HFFc6 (cell line): ENCODE data around the gene ANO10. TPM values are rescaled to one million over a fixed set of nuclear protein-coding genes. Genes with fewer than 3 reads are reported as not detected.

ENCODE experiments used
- DNase-seq: peaks from one replicate; pipeline ENCODE4 v3.0.0-alpha.2; 2018
- H3K27ac Mint-ChIP-seq: 2 replicates; pipeline ENCODE4 v1.8.0; 2020; ENCODE audit warnings: mild to moderate bottlenecking, mixed read lengths
- H3K27me3 Mint-ChIP-seq: 2 replicates; pipeline ENCODE4 v1.8.0; 2021; ENCODE audit warnings: mild to moderate bottlenecking, moderate library complexity, mixed read lengths; ENCODE audit not compliant: insufficient read depth
- H3K36me3 Mint-ChIP-seq: 2 replicates; pipeline ENCODE4 v1.8.0; 2021; ENCODE audit warnings: low read depth, mixed read lengths
- H3K4me1 Mint-ChIP-seq: 2 replicates; pipeline ENCODE4 v1.8.0; 2020; ENCODE audit warnings: low read depth, mixed read lengths
- H3K4me3 Mint-ChIP-seq: 2 replicates; pipeline ENCODE4 v1.8.0; 2020; ENCODE audit warnings: mild to moderate bottlenecking, moderate library complexity, mixed read lengths
- H3K9me3 Mint-ChIP-seq: 2 replicates; pipeline ENCODE4 v1.8.0; 2020; ENCODE audit warnings: mild to moderate bottlenecking, mixed read lengths
- total RNA-seq, 6 experiments: library from RNA; stranded (reverse); fragmentation: NEBNext Ultra II Directional; extraction: Animal tissue kit (Norgen Biotek cat#: 25700); gene quantifications; 2 replicates in 1 of 6; 3 replicates in 5 of 6; pipeline ENCODE4 v1.2.3, GENCODE V29; 2021
- TF ChIP-seq, protein P1 (sequence below): fragments of 200-600 bp; sonication (generic); IDR thresholded peaks from 2 replicates; pipeline ENCODE4 v1.5.0; 2021; ENCODE audit warnings: antibody characterized with exemption, mild to moderate bottlenecking

ANO10 gene
- total RNA-seq, 6 experiments from 2014 or later = 78.3 to 103 (median 90.8) TPM

- Mint-ChIP-seq H3K36me3 (no peaks in the 10 kb centered on the region; the same call in 1 of the 2 replicates), H3K4me1 (no peaks in the 10 kb centered on the region), H3K9me3 (no peaks in the 10 kb centered on the region), H3K27me3 (no peaks in the 10 kb centered on the region; the same call in 1 of the 2 replicates), H3K4me3 (no peak overlapping the region), H3K27ac (no peak overlapping the region)
- no peak for DNase-seq
- TF ChIP-seq, protein P1, sequence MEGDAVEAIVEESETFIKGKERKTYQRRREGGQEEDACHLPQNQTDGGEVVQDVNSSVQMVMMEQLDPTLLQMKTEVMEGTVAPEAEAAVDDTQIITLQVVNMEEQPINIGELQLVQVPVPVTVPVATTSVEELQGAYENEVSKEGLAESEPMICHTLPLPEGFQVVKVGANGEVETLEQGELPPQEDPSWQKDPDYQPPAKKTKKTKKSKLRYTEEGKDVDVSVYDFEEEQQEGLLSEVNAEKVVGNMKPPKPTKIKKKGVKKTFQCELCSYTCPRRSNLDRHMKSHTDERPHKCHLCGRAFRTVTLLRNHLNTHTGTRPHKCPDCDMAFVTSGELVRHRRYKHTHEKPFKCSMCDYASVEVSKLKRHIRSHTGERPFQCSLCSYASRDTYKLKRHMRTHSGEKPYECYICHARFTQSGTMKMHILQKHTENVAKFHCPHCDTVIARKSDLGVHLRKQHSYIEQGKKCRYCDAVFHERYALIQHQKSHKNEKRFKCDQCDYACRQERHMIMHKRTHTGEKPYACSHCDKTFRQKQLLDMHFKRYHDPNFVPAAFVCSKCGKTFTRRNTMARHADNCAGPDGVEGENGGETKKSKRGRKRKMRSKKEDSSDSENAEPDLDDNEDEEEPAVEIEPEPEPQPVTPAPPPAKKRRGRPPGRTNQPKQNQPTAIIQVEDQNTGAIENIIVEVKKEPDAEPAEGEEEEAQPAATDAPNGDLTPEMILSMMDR = no peak
Observed at GRCh38 chr3:43364926-43365325, 256.9 kb downstream of the ANO10 start.

DNA sequence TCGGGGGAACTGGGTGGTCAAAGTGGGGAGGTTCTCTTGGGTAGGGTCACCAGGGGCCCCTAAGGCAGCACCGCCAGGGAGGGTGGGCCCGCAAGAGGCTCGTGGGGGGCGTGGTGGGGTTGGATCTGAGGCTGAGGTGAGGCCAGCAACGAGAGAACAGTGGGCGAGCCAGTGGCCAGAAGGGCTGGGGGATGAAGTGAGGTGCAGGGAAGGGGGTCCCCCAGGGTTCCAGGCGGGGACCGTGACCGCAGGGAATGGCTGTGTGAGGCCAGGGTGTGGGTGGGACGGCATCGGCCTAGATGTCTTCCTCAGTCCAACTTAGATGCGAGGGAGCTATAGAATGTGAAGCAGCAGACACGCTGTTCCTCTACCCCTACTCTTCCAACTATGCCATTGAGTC, 257.3 kb downstream of the ANO10 start:
- H3K36me3 Mint-ChIP-seq = no peaks in the 10 kb centered on the region; the same call in 1 of the 2 replicates
- no peak for DNase-seq
- H3K4me3 Mint-ChIP-seq = no peak overlapping the region
- H3K27ac Mint-ChIP-seq = no peak overlapping the region
- H3K9me3 Mint-ChIP-seq = no peaks in the 10 kb centered on the region
- H3K27me3 Mint-ChIP-seq = peaks cover 2% of the 10 kb centered on the region; the same call in 1 of the 2 replicates
- no peaks in the 10 kb centered on the region for H3K4me1 Mint-ChIP-seq
- TF ChIP-seq, protein P1 = no peak

DNA sequence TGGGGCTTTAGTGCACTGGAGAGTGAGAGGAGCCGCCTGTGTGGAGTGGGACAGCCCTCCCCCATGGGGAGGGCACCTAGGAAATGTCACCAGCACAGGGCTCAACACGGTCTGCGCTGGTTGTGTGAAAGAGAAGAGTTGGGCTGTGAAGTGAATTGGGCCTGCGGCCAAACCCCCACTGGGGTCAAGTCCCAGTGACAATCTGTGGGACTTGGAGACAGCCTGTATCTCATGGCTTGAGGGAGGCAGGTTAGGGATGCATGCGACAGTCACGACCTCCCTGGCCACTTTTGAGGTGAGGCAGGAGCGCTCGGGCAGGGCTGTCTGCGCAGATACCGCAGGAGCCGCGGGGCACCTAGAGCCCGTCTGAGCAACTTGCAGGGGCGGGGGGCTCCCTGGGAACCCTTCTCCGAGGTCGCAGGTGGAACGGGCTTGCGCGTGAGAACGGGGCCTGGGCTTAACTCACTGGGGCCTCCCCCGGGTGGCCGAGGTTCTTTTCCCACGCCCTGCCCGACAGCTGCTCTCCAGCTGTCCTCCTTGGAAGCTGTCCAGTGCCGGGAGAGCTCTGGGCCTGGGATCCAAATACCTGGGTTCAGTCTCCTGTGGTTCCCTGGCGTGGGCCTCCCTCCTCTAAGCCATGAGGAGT, 258.1 kb downstream of the ANO10 start:
- H3K36me3 Mint-ChIP-seq = no peaks in the 10 kb centered on the region; the same call in 1 of the 2 replicates
- H3K27me3 Mint-ChIP-seq = peaks cover 2% of the 10 kb centered on the region; the same call in 1 of the 2 replicates
- no peaks in the 10 kb centered on the region for H3K4me1 Mint-ChIP-seq
- TF ChIP-seq, protein P1 = no peak
- H3K27ac Mint-ChIP-seq = no peak overlapping the region
- H3K4me3 Mint-ChIP-seq = no peak overlapping the region
- no peaks in the 10 kb centered on the region for H3K9me3 Mint-ChIP-seq
- no peak for DNase-seq

- Mint-ChIP-seq H3K4me3 (no peak overlapping the region), H3K9me3 (no peaks in the 10 kb centered on the region), H3K36me3 (no peaks in the 10 kb centered on the region; the same call in 1 of the 2 replicates), H3K27ac (no peak overlapping the region), H3K27me3 (peaks cover 3% of the 10 kb centered on the region), H3K4me1 (no peaks in the 10 kb centered on the region)
- TF ChIP-seq, protein P1 = no peak
- no peak for DNase-seq
Observed at GRCh38 chr3:43362961-43363360, 258.9 kb downstream of the ANO10 start.

DNA sequence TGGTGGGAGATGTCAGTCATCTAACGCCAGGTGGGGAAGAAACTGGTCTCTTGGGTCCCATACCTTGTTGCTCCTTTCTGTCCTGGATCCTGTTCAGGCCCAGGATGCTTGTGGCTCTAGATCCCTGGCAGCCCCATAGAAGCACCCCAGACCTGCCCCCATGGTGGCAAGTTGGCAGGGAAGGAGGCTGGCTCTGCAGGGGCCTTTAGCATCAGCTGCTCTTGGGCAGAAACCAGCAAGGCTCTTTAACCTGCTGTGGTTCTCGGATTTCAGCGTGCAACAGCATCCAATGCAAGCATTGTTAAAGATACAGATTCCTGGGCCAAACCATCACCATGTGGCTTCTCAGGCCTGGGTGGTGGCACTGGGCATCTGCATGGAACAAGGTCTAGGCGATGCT, 259.6 kb downstream of the ANO10 start:
- no peaks in the 10 kb centered on the region; the same call in 1 of the 2 replicates for H3K36me3 Mint-ChIP-seq
- no peak overlapping the region for H3K27ac Mint-ChIP-seq
- no peaks in the 10 kb centered on the region for H3K9me3 Mint-ChIP-seq
- H3K27me3 Mint-ChIP-seq = peaks cover 3% of the 10 kb centered on the region
- TF ChIP-seq, protein P1 = no peak
- H3K4me1 Mint-ChIP-seq = no peaks in the 10 kb centered on the region
- no peak overlapping the region for H3K4me3 Mint-ChIP-seq
- DNase-seq = no peak
